Osteoblast (primary cell): ENCODE measurements around the gene FAM216A. TPM values are rescaled to one million over a fixed set of nuclear protein-coding genes. Genes with fewer than 3 reads are reported as not detected.
"Not testable (repeated sequence)": the region's sequence is repeated elsewhere in the genome, so short reads cannot be mapped to it uniquely, and the experiment has no call there.

Experiments used
- DNase-seq: peaks from one replicate; pipeline ENCODE4 v3.0.0; 2011; ENCODE audit warnings: low spot score, mixed read lengths; ENCODE audit not compliant: insufficient read length; ENCODE audit errors: missing footprints
- H2AFZ ChIP-seq: 2 replicates; pipeline ENCODE4 v1.6.0; 2011; ENCODE audit warnings: mild to moderate bottlenecking, low read length
- H3K27ac ChIP-seq: 2 replicates; pipeline ENCODE4 v1.5.1; 2011; ENCODE audit warnings: mild to moderate bottlenecking, low read depth, low read length, moderate library complexity
- H3K27me3 ChIP-seq: 2 replicates; pipeline ENCODE4 v1.6.0; 2012; ENCODE audit warnings: mild to moderate bottlenecking, control low read depth, inconsistent platforms, low read length, moderate library complexity; ENCODE audit not compliant: insufficient read depth
- H3K36me3 ChIP-seq: 2 replicates; pipeline ENCODE4 v1.5.1; 2011; ENCODE audit warnings: mild to moderate bottlenecking, low read length, control low read depth, moderate library complexity; ENCODE audit not compliant: insufficient read depth
- H3K4me1 ChIP-seq: 2 replicates; pipeline ENCODE4 v1.5.1; 2011; ENCODE audit warnings: mild to moderate bottlenecking, low read length, control low read depth, moderate library complexity; ENCODE audit not compliant: insufficient read depth
- H3K4me2 ChIP-seq: 2 replicates; pipeline ENCODE4 v1.6.0; 2011; ENCODE audit warnings: mild to moderate bottlenecking, low read length; ENCODE audit not compliant: insufficient read depth
- H3K4me3 ChIP-seq: fragments of 200-600 bp; sonication (generic); 3 replicates; pipeline ENCODE4 v1.5.1; 2012; ENCODE audit warnings: mild to moderate bottlenecking, low read length, inconsistent platforms; ENCODE audit not compliant: insufficient read depth
- H3K79me2 ChIP-seq: 2 replicates; pipeline ENCODE4 v1.6.0; 2012; ENCODE audit warnings: mild to moderate bottlenecking, low read length, control low read depth, inconsistent platforms; ENCODE audit not compliant: insufficient read depth
- H3K9me3 ChIP-seq: 2 replicates; pipeline ENCODE4 v1.5.1; 2011; ENCODE audit warnings: low read depth, low read length, control low read depth
- H4K20me1 ChIP-seq: 2 replicates; pipeline ENCODE4 v1.6.0; 2012; ENCODE audit warnings: mild to moderate bottlenecking, low read length, control low read depth; ENCODE audit not compliant: insufficient read depth
- CTCF ChIP-seq: IDR thresholded peaks from 2 replicates; pipeline ENCODE4 v1.5.1; 2011; ENCODE audit warnings: mild to moderate bottlenecking, low read depth, low read length, moderate library complexity; ENCODE audit errors: extremely low read depth
- total RNA-seq: library from RNA; depleted of rRNA; stranded (reverse); fragments of >200 nt; gene quantifications from 2 replicates; pipeline ENCODE4 v1.2.3, GENCODE V29; 2012

FAM216A gene
- total RNA-seq, 1 donor, result 7.2 TPM

DNA sequence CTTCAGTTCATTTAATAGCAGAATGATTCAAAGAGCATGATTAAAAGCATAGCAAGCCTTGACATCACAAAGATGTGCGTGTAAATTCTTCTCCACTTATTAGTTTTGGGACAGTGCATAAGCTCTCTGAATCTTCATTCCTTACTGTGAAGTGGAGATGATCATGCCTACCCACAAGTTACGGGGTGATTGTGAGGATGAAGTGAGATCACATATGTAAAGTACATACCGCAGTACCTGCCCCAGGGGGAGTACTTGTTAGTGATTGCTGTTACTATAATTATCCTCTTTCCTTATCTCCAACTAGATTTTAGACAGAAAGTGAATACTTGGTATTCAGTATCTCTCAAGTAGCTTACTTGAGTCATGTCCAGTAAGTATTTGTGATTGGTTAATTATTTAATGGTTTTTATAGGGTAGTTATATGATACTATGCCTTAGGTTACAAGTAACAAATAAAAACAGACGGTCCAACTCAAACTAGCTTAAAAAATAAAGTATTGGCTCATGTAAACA, 39.5 kb downstream of the FAM216A start:
- no peaks in the 10 kb centered on the region for H3K36me3 ChIP-seq
- TF ChIP-seq CTCF, result no peak
- H2AFZ ChIP-seq, result no peak overlapping the region
- no peak overlapping the region for H3K27ac ChIP-seq
- H3K4me3 ChIP-seq, result no peak overlapping the region
- no peak overlapping the region for H3K4me2 ChIP-seq
- no peaks in the 10 kb centered on the region for H3K9me3 ChIP-seq
- H4K20me1 ChIP-seq, result no peaks in the 10 kb centered on the region
- H3K79me2 ChIP-seq, result no peaks in the 10 kb centered on the region
- peaks cover 5% of the 10 kb centered on the region for H3K27me3 ChIP-seq
- no peaks in the 10 kb centered on the region for H3K4me1 ChIP-seq
- DNase-seq, result no peak

DNA sequence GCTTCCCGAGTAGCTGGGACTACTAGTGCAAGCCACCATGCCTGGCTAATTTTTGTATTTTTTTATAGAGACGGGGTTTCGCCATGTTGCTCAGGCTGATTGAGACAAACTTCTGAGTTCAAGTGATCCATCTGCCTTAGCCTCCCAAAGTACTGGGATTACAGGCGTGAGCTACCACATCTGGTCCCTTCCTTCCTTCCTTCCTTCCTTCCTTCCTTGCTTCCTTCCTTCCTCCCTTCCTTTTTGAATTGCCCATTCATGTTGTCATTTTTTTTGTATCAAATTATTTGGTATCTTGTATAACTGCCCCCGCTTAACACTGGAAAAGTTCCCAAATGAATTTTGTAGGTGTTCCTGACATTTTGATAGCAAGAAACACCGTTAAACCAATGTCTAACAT, 45.2 kb downstream of the FAM216A start:
- no peak for DNase-seq
- Histone ChIP-seq H3K4me1 (no peaks in the 10 kb centered on the region), H3K9me3 (no peaks in the 10 kb centered on the region), H4K20me1 (no peaks in the 10 kb centered on the region), H3K79me2 (no peaks in the 10 kb centered on the region), H3K4me2 (no peak overlapping the region), H3K27me3 (peaks cover 5% of the 10 kb centered on the region), H2AFZ (no peak overlapping the region), H3K4me3 (no peak overlapping the region), H3K27ac (no peak overlapping the region), H3K36me3 (no peaks in the 10 kb centered on the region)
- no peak for TF ChIP-seq CTCF

DNA sequence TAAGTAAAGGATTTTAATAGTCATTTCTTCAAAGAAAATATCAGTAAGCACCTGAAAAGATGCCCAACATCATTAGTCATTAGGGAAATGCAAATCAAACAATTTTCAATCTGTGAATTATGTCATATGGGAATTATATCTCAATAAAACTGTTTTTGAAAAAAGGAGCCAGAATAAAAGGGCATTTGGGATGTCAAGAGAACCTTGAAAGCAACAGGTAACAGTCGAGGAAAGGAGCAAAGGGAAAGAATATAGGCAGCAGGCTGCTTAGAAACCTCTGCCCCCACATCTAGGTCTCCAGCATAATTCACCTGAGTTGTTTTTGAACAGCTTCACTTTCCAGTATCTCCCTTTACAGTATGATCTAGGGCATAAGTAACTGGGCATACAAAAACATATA, 45.7 kb downstream of the FAM216A start:
- Histone ChIP-seq H3K4me2 (no peak overlapping the region), H3K9me3 (no peaks in the 10 kb centered on the region), H2AFZ (no peak overlapping the region), H3K79me2 (no peaks in the 10 kb centered on the region), H3K27me3 (peaks cover 5% of the 10 kb centered on the region), H3K27ac (no peak overlapping the region), H3K4me3 (no peak overlapping the region), H3K4me1 (no peaks in the 10 kb centered on the region), H3K36me3 (no peaks in the 10 kb centered on the region), H4K20me1 (no peaks in the 10 kb centered on the region)
- no peak for TF ChIP-seq CTCF
- no peak for DNase-seq

DNA sequence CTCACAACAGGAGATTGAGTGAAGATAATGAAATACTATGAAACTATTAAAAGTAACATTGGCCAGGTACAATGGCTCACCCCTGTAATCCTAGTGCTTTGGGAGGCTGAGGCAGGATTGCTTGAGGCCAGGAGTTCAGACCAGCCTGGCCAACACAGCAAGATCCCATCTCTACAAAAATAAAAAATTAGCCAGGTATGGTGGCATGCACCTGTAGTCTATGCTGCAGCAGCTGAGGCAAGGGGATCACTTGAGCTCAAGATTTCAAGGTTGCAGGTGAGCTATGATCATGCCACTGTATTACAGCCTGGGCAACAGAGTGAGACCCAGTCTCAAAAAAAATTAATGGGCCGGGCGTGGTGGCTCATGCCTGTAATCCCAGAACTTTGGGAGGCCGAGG, 48.4 kb downstream of the FAM216A start:
- Histone ChIP-seq H3K9me3 (no peaks in the 10 kb centered on the region), H3K36me3 (no peaks in the 10 kb centered on the region), H4K20me1 (no peaks in the 10 kb centered on the region), H3K4me1 (no peaks in the 10 kb centered on the region), H2AFZ (no peak overlapping the region), H3K4me3 (no peak overlapping the region), H3K79me2 (no peaks in the 10 kb centered on the region), H3K4me2 (no peak overlapping the region), H3K27me3 (no peaks in the 10 kb centered on the region), H3K27ac (no peak overlapping the region)
- no peak for TF ChIP-seq CTCF
- no peak for DNase-seq

GRCh38 chr12:110518014-110518413, 49.4 kb downstream of the FAM216A start:
- H3K27me3 ChIP-seq, H4K20me1 ChIP-seq, H2AFZ ChIP-seq, H3K27ac ChIP-seq, H3K36me3 ChIP-seq, H3K9me3 ChIP-seq, H3K79me2 ChIP-seq, DNase-seq, H3K4me3 ChIP-seq, H3K4me1 ChIP-seq, H3K4me2 ChIP-seq: not testable (repeated sequence)

GRCh38 chr12:110520876-110521712, 52.4 kb downstream of the FAM216A start:
- H3K4me2 ChIP-seq, DNase-seq, H3K27me3 ChIP-seq, H3K4me3 ChIP-seq, H3K36me3 ChIP-seq, H3K9me3 ChIP-seq, H2AFZ ChIP-seq, H3K27ac ChIP-seq, H3K79me2 ChIP-seq, H4K20me1 ChIP-seq, H3K4me1 ChIP-seq: not testable (repeated sequence)
